Sigmoid colon (tissue), 4 donors: ENCODE data around the gene KRTAP9-2.
"Not testable (repeated sequence)": the region's sequence is repeated elsewhere in the genome, so short reads cannot be mapped to it uniquely, and the experiment has no call there.

Source experiments
- CTCF ChIP-seq, 4 experiments: fragments of 450-650 bp in 3 of 4; fragments of 200-600 bp in 1 of 4; IDR thresholded peaks; one replicate each; pipeline ENCODE4 v1.5.1; 2016 to 2019; ENCODE audit warnings: antibody characterized with exemption in 4 of 4, mild to moderate bottlenecking in 3 of 4, moderate library complexity in 2 of 4
- EP300 ChIP-seq, 4 donors: sonication (generic); formaldehyde crosslinking; IDR thresholded peaks; one replicate each; pipeline ENCODE4 v1.6.1; 2017; ENCODE audit warnings: antibody characterized with exemption in 4 of 4
- POLR2A ChIP-seq, 2 donors: fragments of 450-650 bp; IDR thresholded peaks; one replicate each; pipeline ENCODE4 v1.6.1; 2016; ENCODE audit warnings: antibody characterized with exemption in 2 of 2, mild to moderate bottlenecking in 2 of 2, moderate library complexity in 2 of 2
- POLR2AphosphoS5 ChIP-seq, 4 donors: sonication (generic); formaldehyde crosslinking; IDR thresholded peaks; one replicate each; pipeline ENCODE4 v1.6.1; 2017; ENCODE audit warnings: antibody characterized with exemption in 4 of 4

GRCh38 chr17:41232399-41233105, 6.1 kb downstream of the KRTAP9-2 start, which contains the start of gene KRTAP9-3:
- not testable (repeated sequence) for TF ChIP-seq POLR2A, CTCF, POLR2AphosphoS5, EP300 (IDR thresholded peaks at IDR 0.05)
